Astrocyte of the cerebellum (primary cell): ENCODE results near the gene FARS2.

ENCODE experiments used
- DNase-seq: peaks from one replicate; pipeline ENCODE4 v3.0.0-alpha.2; 2011; ENCODE audit warnings: low read depth
- H3K4me3 ChIP-seq: 2 replicates; pipeline ENCODE4 v1.5.1; 2011; ENCODE audit warnings: mild to moderate bottlenecking, low read depth, low read length, moderate library complexity
- in situ Hi-C: cut with HindIII; loops from 2 replicates; pipeline ENCODE4 v1.10.0; 2017; ENCODE audit warnings: low sequenced_read_pairs
- TF ChIP-seq, protein P1 (sequence below): IDR thresholded peaks from 2 replicates; pipeline ENCODE4 v1.5.1; 2012; ENCODE audit warnings: low read length, low read depth, moderate library complexity, mild to moderate bottlenecking; ENCODE audit errors: missing control alignments

Gene FARS2

DNA sequence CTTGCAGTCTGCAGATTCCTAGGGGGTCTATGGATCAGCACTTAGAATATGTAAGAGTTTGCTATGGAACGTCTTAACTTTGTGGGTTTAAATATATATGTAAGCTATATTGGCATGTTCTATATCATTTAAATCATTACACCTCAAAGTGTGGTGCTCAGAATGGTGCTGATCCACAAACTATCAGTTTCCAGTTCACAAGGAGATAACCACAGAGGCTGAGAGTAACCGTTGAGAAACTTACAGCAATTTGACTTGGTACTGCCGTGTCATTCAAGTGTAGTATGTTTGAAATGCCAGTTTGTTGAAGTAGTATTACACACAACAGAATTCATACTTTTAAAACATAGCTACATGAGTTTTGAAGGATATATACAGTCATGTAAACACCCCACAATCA is 279.7 kb downstream of the FARS2 start:
- in situ Hi-C loops = no loop called here
- no peak overlapping the region for H3K4me3 ChIP-seq
- DNase-seq = no peak
- TF ChIP-seq, protein P1, sequence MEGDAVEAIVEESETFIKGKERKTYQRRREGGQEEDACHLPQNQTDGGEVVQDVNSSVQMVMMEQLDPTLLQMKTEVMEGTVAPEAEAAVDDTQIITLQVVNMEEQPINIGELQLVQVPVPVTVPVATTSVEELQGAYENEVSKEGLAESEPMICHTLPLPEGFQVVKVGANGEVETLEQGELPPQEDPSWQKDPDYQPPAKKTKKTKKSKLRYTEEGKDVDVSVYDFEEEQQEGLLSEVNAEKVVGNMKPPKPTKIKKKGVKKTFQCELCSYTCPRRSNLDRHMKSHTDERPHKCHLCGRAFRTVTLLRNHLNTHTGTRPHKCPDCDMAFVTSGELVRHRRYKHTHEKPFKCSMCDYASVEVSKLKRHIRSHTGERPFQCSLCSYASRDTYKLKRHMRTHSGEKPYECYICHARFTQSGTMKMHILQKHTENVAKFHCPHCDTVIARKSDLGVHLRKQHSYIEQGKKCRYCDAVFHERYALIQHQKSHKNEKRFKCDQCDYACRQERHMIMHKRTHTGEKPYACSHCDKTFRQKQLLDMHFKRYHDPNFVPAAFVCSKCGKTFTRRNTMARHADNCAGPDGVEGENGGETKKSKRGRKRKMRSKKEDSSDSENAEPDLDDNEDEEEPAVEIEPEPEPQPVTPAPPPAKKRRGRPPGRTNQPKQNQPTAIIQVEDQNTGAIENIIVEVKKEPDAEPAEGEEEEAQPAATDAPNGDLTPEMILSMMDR = no peak

DNA sequence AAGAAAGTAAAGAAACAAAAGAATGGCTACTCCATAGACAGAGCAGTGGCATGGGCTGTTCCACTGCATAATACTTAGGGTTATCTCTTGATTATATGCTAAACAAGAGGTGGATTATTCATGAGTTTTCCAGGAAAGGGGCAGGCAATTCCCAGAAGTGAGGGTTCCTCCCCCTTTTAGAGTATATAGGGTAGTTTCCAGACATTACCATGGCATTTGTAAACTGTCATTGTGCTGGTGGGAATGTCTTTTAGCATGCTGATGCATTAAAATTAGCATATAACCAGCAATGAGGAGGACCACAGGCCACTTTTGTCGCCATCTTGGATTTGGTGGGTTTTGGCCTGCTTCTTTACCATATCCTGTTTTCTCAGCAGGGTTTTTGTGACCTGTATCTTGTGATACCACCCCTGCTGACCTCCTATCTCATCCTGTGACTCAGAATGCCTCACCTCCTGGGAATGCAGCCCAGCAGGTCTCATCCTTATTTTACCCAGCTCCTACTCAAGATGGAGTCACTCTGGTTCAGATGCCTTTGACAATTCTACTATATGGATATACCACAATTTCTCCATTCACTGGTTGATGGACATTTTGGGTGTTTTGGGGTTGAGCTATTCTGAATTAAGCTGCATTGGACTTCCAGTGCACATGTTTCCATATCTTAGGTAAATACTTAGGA is 280.6 kb downstream of the FARS2 start:
- no peak for DNase-seq
- TF ChIP-seq, protein P1 = no peak
- no peak overlapping the region for H3K4me3 ChIP-seq
- in situ Hi-C loops = no loop called here

DNA sequence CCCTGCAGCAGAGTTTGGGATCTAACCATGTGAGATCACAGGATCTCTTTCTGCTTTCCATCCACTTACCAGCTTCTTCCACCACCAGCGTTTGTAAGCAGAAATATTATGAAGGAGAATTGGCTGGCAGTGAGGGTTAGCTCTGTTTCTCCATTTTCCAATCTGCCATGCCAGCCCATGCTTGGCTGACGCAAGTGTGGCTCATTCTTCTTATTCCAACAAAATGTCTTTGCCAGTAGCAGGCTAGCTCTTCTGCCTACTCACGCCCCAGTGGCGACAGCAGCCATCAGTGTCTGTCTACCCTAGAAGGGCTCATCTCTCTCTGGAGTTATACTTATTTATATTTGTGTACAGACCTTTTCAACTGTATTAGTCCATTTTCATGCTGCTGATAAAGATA is 286.2 kb downstream of the FARS2 start:
- TF ChIP-seq, protein P1 = no peak
- in situ Hi-C loops = no loop called here
- no peak for DNase-seq
- H3K4me3 ChIP-seq = no peak overlapping the region

DNA sequence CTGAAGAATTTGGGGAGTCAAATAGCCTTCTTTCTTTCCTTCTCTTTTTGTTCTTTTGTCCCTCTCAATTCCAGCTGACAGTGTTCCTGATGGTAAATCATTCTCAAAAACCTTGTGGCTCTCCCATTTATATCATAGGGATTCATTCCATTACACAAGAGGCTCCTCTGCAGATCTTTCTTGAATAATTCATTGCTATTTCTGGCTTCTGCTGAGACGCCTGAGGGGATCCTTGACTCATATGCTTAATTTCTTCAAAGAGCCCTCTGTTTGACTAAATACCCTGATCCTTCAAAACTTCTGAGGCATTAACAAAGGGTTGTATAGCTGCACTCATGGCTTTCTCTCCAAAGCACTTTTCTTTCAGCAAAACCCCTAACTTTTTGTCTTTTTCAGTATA is 289.3 kb downstream of the FARS2 start:
- in situ Hi-C loops = no loop called here
- H3K4me3 ChIP-seq = no peak overlapping the region
- TF ChIP-seq, protein P1 = no peak
- no peak for DNase-seq

DNA sequence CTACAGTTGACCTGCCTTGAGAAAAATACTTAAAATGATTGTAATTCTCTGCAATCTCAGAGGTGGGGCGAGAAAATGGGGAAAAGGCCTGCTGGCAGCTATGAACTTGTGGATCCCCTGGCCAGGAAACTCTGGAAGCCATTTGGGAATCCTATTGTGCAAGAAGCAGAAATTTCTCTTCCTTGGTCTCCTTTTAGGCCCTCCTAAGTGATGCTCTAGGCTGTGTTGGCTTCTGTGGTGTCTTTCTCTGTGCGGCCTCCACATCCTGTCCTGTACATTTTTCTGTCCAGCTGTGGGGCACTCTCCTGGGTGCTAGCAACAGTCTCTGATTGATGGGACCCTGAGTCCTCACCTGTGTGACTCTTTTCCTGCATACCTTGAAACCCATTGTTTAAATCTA is 290.9 kb downstream of the FARS2 start:
- no peak overlapping the region for H3K4me3 ChIP-seq
- no peak for DNase-seq
- in situ Hi-C loops = no loop called here
- TF ChIP-seq, protein P1 = no peak

DNA sequence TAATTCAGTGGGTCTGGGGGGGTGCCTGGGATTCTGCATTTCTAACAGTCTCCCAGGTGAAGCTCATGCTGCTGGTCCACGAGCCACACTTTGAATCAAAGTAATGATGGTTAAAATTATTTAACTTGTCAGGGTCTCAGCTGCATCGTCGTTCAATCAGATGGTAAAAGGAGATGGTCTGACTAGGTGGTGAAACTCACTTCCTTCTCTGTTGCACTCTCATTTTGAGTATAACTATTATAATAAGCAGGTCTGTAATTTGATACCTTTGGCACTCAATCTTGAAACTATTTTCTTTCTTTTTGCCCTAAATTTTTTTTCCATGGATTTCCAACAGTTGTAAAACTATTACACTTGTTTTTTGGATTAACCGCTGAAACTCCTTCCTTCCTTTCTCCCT is 292.5 kb downstream of the FARS2 start:
- no peak overlapping the region for H3K4me3 ChIP-seq
- in situ Hi-C loops = no loop called here
- no peak for DNase-seq
- TF ChIP-seq, protein P1 = no peak
